GM23338 (cell line): Measurements from ENCODE around the gene PRAC1.

Experiments
- CREB1 ChIP-seq: fragments of 250-450 bp; sonication (Bioruptor Pico); IDR thresholded peaks from 2 replicates; pipeline ENCODE4 v1.5.0; 2020; ENCODE audit warnings: low read depth, mild to moderate bottlenecking, moderate library complexity
- EZH2 ChIP-seq: fragments of 200-600 bp; sonication (generic); IDR thresholded peaks from one replicate; pipeline ENCODE4 v1.8.0; 2017; ENCODE audit warnings: antibody characterized with exemption, mild to moderate bottlenecking, low read depth; ENCODE audit not compliant: unreplicated experiment
- EZH2phosphoT487 ChIP-seq: fragments of 200-600 bp; sonication (generic); IDR thresholded peaks from one replicate; pipeline ENCODE4 v1.8.1; 2018; ENCODE audit warnings: antibody characterized with exemption; ENCODE audit not compliant: unreplicated experiment
- JUNB ChIP-seq: IDR thresholded peaks from one replicate; pipeline ENCODE4 v1.6.1; 2016; ENCODE audit warnings: antibody characterized with exemption; ENCODE audit not compliant: unreplicated experiment
- NANOG ChIP-seq: IDR thresholded peaks from 2 replicates; pipeline ENCODE4 v1.6.1; 2016; ENCODE audit warnings: antibody characterized with exemption, borderline replicate concordance
- POLR2AphosphoS5 ChIP-seq: IDR thresholded peaks from 2 replicates; pipeline ENCODE4 v1.6.1; 2016; ENCODE audit warnings: antibody characterized with exemption, low read depth
- REST ChIP-seq: IDR thresholded peaks from one replicate; pipeline ENCODE4 v1.6.1; 2018; ENCODE audit warnings: antibody characterized with exemption; ENCODE audit not compliant: unreplicated experiment
- STAT1 ChIP-seq: IDR thresholded peaks from one replicate; pipeline ENCODE4 v1.6.1; 2016; ENCODE audit warnings: antibody characterized with exemption; ENCODE audit not compliant: unreplicated experiment
- ZNF114 ChIP-seq: fragments of 250-450 bp; sonication (Bioruptor Pico); IDR thresholded peaks from 2 replicates; pipeline ENCODE4 v1.5.0; 2020; ENCODE audit warnings: mild to moderate bottlenecking, moderate library complexity
- ZNF331 ChIP-seq: fragments of 250-450 bp; sonication (Bioruptor Pico); IDR thresholded peaks from 2 replicates; pipeline ENCODE4 v1.5.0; 2020; ENCODE audit warnings: low read depth, mild to moderate bottlenecking, moderate library complexity
- ZNF462 ChIP-seq: fragments of 250-450 bp; sonication (Bioruptor Pico); IDR thresholded peaks from 2 replicates; pipeline ENCODE4 v1.5.0; 2020; ENCODE audit warnings: mild to moderate bottlenecking, moderate library complexity
- TF ChIP-seq, protein P1 (sequence below), 2 experiments: fragments of 200-600 bp in 1 of 2; sonication (generic) in 1 of 2; conservative IDR thresholded peaks; 2 replicates each; pipeline versions ENCODE4 v1.5.1 to v1.6.1; 2016 to 2017; ENCODE audit warnings: antibody characterized with exemption in 2 of 2, low read depth in 2 of 2, mild to moderate bottlenecking in 2 of 2, moderate library complexity in 1 of 2
- TF ChIP-seq, protein P2 (sequence below): IDR thresholded peaks from 2 replicates; pipeline ENCODE4 v1.6.1; 2016; ENCODE audit warnings: antibody characterized with exemption

GRCh38 chr17:48722201-48722907 lies at the start of gene PRAC1:
- TF ChIP-seq, protein P1, sequence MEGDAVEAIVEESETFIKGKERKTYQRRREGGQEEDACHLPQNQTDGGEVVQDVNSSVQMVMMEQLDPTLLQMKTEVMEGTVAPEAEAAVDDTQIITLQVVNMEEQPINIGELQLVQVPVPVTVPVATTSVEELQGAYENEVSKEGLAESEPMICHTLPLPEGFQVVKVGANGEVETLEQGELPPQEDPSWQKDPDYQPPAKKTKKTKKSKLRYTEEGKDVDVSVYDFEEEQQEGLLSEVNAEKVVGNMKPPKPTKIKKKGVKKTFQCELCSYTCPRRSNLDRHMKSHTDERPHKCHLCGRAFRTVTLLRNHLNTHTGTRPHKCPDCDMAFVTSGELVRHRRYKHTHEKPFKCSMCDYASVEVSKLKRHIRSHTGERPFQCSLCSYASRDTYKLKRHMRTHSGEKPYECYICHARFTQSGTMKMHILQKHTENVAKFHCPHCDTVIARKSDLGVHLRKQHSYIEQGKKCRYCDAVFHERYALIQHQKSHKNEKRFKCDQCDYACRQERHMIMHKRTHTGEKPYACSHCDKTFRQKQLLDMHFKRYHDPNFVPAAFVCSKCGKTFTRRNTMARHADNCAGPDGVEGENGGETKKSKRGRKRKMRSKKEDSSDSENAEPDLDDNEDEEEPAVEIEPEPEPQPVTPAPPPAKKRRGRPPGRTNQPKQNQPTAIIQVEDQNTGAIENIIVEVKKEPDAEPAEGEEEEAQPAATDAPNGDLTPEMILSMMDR (conservative IDR thresholded peaks at IDR 0.05; ENCODE audit: low read depth in 2 of 2), result no peak
- TF ChIP-seq EZH2 (peak; percentile 84), REST (no peak), CREB1 (CRISPR knock-in tag) (no peak), NANOG (no peak), POLR2AphosphoS5 (no peak), JUNB (no peak), EZH2phosphoT487 (no peak), ZNF331 (CRISPR knock-in tag) (no peak), ZNF114 (no peak), ZNF462 (CRISPR knock-in tag) (no peak), STAT1 (no peak)
- TF ChIP-seq, protein P2, sequence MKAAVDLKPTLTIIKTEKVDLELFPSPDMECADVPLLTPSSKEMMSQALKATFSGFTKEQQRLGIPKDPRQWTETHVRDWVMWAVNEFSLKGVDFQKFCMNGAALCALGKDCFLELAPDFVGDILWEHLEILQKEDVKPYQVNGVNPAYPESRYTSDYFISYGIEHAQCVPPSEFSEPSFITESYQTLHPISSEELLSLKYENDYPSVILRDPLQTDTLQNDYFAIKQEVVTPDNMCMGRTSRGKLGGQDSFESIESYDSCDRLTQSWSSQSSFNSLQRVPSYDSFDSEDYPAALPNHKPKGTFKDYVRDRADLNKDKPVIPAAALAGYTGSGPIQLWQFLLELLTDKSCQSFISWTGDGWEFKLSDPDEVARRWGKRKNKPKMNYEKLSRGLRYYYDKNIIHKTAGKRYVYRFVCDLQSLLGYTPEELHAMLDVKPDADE, result no peak
